AG09309 (cell line): Measurements from ENCODE around the gene CCS.
A peak's percentile ranks its signal among the peaks of the same experiment; 100 is the strongest.

Experiments
- DNase-seq: peaks from one replicate; pipeline ENCODE4 v3.0.0-alpha.2; 2010; ENCODE audit warnings: low read depth
- H3K4me3 ChIP-seq: 2 replicates; pipeline ENCODE4 v1.5.1; 2011; ENCODE audit warnings: mild to moderate bottlenecking, low read depth, low read length, moderate library complexity; ENCODE audit not compliant: control insufficient read depth
- CTCF ChIP-seq: IDR thresholded peaks from 2 replicates; pipeline ENCODE4 v1.5.1; 2011; ENCODE audit warnings: mild to moderate bottlenecking, low read depth, low read length, inconsistent platforms; ENCODE audit not compliant: insufficient read depth, control insufficient read depth; ENCODE audit errors: missing control alignments

Gene CCS

DNA sequence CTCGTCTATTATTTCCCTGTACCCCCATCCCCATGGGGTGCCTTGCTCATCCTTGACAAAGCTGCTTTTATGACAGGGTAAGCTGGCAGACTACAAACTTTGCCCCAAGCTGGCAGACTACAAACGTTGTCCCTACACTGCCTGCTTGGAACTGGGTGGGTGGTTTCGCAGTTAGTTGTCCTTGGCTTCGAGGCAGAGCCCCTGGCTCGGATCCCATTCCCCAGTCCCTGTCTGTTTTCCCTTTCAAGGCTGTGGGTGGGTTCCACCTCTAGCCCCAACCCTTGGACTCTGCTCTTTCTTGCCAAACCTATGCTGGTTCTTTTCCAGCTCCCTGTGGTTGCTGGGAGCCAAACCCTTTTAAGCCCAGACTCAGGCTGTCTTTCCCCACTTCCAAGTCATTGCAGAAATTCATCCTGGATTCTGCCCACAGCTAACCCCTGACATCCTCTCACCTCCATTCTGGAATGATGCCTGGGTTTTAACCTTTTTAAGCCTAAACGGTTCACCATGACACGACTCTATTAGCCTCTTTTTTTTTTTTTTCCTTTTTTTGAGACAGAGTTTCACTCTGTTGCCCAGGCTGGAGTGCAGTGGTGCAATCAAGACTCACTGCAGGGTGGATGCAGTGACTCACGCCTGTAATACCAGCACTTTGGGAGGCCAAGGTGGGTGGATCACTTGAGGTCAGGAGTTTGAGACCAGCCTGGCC, 14.3 kb downstream of the CCS start:
- no peak overlapping the region for H3K4me3 ChIP-seq
- TF ChIP-seq CTCF = no peak
- DNase-seq = peak; percentile 44

- no peak for TF ChIP-seq CTCF
- no peak overlapping the region for H3K4me3 ChIP-seq
- no peak for DNase-seq
Observed at GRCh38 chr11:66609721-66610617, 17.0 kb downstream of the CCS start.

DNA sequence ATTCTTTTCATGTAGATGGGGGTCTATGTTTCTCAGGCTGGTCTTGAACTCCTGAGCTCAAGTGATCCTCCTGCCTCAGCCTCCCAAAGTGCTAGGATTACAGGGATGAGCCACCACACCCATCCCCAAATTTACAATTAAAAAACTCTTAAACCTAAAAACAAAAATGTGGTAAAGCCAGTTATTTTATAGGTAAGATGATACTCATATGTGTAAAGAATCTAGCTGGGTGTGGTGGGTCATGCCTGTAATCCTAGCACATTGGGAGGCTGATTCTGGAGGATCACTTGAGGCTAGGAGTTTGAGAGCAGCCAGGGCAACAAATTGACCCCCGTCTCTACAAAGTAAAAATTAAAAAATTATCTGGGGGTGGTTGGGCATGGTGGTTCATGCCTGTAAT, 19.5 kb downstream of the CCS start:
- no peak overlapping the region for H3K4me3 ChIP-seq
- no peak for TF ChIP-seq CTCF
- DNase-seq = no peak

DNA sequence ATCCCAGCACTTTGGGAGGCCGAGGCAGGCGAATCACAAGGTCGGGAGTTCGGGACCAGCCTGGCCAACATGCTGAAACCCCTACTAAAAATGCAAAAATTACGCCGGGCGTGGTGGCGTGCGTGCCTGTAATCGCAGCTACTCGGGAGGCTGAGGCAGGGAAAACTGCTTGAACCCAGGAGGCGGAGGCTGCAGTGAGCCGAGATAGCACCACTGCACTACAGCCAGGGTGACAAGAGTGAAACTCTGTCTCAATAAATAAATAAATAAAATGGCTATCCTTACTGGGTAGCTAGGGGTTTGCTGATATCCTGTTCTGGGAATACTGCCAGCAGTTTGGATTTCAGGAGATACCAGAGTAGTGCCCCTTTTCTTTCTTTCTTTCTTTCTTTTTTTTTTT, 21.1 kb downstream of the CCS start:
- no peak for TF ChIP-seq CTCF
- no peak overlapping the region for H3K4me3 ChIP-seq
- no peak for DNase-seq

DNA sequence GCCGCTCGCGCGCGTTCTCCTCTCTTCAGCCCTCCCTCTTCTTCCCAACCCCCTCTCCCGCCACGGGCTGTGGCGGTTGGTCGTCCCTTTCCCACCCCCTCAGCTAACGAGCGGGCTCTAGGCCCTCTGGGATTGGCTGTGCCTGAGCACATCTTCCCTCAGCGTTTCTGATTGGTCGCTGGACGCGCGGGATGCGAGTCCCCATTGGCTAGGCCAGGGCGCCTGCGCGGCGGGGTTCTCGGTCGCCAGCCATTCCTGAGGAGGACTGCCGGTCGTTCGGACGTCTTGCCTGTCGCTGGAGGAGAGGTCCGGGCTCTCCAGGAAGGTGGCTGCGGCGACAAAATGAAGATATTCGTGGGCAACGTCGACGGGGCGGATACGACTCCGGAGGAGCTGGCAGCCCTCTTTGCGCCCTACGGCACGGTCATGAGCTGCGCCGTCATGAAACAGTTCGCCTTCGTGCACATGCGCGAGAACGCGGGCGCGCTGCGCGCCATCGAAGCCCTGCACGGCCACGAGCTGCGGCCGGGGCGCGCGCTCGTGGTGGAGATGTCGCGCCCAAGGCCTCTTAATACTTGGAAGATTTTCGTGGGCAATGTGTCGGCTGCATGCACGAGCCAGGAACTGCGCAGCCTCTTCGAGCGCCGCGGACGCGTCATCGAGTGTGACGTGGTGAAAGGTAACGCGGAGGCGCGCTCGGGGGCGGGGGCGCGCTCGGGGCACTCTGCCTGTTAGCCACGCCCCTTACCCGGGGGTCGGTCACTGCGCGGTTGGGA, 23.6 kb downstream of the CCS start, which contains the start of gene RBM14:
Gene RBM14 (plus strand): TSS at position 252 of the 776 bp plus-strand sequence. CDS start 91 bp downstream, at position 343.
- peak; percentile 95 for DNase-seq
- H3K4me3 ChIP-seq = peak within 1 kb of the TSS; percentile 88
- no peak for TF ChIP-seq CTCF

- no peak for DNase-seq
- peak overlapping the region; percentile 88 for H3K4me3 ChIP-seq
Observed at GRCh38 chr11:66617155-66617834, 24.3 kb downstream of the CCS start.

More at GRCh38 chr11:66617155-66617834, 24.3 kb downstream of the CCS start:
- TF ChIP-seq CTCF = no peak
